Left hindlimb (tissue), 1 donor: ENCODE results near the gene AP5B1.
"Not testable (repeated sequence)": the region's sequence is repeated elsewhere in the genome, so short reads cannot be mapped to it uniquely, and the experiment has no call there.

Source experiments
- DNase-seq: peaks from one replicate; pipeline ENCODE4 v3.0.0-alpha.2; 2018

The AP5B1 gene

DNA sequence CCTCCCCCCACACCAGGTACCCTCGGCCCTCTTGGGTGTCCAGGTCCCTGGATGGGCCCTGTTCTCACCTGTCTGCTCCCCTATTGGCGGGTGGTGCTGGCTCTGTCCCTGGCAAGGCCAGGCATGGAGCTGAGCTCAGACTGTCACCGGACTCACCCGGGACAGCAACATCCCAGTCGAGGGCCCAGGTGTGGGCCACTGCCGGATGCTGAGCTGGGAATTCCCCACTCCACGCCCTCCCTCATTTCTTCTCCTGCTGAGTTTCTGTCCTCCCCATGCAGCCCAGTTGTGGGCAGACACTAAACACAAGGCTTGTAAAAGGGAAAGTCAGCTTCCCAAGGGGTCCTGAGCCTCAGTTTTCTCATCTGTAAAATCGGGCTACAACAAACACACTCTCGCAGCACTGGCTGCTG, 2.0 kb upstream of the AP5B1 start:
- DNase-seq: no peak

DNA sequence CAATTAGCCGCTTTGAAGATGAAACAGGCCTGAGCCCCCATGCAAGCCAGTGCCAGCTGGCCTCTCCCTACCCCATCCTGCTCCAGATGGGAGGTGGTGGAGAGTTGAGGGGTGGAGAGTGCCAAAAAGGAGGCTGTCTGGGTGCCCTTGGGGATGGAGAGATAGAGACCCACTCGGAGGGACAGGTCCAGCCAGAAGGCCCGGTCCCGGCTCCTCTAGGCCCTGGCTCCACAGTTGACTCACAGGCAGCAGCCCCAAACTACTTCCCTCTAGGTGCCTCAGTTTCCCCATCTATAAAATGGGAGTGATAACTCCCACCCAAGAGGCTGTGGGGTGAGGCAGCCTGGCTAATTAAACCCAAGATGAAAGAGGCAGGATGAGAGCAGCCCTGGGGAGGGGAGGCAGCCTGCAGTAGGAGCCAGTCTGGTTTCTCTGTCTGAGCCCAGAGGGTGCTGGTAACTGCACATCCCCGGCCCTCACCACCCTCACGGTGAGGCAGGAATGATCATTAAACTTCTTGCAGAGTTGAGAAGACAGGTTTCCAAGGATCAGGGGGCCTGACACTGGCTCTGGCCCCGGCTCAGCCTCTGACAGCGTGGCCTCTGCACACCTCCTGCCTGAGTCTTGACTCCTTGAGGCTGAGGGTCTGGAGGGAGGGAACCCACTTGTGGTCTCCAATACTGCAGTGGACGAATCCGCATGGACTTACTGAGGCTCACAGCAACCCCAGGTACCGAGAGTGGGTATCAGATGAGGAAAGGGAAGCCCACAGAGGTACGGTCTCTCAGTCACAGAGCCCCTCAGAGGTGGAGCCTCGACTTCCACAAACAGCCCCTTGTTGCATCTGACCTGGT, 1.4 kb upstream of the AP5B1 start:
- no peak for DNase-seq

GRCh38 chr11:65781152-65781961, 581 bp upstream of the AP5B1 start:
- DNase-seq: no peak

DNA sequence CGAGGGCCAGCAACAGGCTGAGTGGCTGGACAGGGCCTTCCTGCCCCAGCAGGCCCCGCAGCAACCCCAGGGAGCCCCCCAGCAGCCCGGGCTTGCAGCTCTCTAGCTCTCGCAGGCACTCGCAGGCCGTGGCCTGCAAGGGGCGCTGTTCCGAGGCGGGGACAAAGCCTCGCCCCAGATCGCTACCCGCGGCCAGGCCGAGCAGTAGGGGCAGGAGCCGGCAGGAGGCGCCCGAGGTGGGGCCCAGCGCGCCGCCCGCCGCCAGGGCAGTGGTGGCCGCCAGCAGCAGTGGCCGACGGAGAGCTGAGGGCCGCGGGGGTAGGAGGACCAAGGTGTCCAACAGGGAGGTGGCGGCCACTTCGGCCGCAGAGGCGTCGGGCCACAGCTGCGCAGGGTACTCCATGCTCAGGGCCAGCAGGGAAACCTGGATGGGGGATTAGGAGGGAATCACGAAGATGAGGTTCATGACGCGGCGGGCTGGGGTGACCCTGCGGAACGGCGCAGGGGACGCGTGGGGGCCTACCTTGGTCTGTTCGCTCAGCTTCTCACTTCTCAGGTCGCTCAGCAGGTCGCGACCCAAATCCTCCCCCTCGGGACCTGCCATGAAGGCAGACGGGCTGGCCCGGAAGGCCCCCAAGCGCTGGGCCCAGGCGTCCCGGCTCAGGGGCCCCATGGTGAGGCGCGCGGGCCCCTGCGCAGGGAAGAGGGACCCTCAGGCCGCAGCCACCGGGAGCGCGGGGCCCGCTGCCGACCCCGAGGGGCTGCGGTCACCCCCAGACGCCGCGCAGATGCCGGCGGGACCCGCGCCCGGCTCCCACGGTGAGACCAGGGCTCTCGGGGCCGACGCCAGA, 632 bp downstream of the AP5B1 start:
- peak; percentile 60 for DNase-seq

GRCh38 chr11:65779669-65779918, 1.2 kb downstream of the AP5B1 start:
- DNase-seq: no peak

- DNase-seq: no peak
Measured at GRCh38 chr11:65778901-65779668, 1.7 kb downstream of the AP5B1 start.

- no peak for DNase-seq
Measured at GRCh38 chr11:65778431-65778900, 2.3 kb downstream of the AP5B1 start.

GRCh38 chr11:65777821-65778361, 2.9 kb downstream of the AP5B1 start:
- no peak for DNase-seq

- DNase-seq: no peak
Measured at GRCh38 chr11:65777241-65777640, 3.5 kb downstream of the AP5B1 start.

GRCh38 chr11:65776710-65777141, 4.0 kb downstream of the AP5B1 start:
- no peak for DNase-seq

GRCh38 chr11:65776196-65776595, 4.6 kb downstream of the AP5B1 start:
- DNase-seq: no peak

- DNase-seq: no peak
Measured at GRCh38 chr11:65774525-65775306, 6.1 kb downstream of the AP5B1 start.

GRCh38 chr11:65773784-65774411, 6.9 kb downstream of the AP5B1 start:
- no peak for DNase-seq

DNA sequence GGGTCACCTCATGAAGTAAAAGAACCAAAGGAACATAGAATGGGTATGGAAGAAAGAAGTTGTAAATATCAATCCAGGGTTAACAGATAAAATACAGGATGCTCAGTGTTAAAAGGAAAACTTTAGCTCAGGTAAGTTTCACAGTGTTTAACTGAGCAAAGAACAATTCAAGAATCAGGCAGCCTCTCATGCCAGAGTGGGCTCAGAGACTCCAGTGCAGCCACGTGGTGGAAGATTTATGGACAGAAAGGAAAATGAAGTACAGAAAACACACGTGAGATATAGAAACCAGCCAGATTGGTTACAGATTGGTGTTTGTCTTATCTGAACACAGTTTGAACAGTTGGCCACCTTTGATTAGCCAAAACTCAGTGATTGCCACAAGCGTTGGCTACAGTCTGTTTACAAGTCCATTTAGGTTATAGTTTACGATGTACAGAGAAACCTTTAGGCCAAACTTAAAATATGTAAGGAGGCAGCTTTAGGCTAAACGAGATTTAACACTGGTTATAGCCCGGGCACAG, 9.1 kb downstream of the AP5B1 start:
- DNase-seq: no peak

DNA sequence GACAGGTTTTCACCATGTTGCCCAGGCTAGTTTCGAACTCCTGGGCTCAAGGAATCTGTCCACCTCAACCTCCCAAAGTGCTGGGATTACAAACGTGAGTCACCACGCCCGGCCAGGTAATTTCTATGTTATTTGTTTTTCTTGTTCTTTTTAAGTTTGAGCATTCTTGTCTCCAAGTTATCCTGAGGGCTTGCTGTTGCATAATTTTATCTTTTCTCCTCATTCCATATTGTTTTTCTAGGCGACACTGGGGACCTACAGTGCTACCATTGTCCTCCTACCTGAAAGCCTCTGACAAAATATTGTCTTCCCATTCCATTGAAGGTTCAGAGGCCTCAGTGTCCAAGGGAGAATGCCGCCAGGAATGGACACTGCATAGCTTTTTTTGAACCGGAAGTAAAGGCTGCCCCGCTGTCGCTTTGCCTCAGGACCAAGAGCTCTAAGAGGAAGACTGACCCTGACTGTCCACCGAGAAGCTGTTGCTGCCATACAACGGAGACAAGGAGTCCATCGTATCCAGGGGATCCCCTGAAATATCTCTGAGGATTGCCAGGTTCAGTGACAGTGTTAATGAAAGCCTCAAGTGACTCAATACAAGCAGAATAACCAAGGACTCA, 9.7 kb downstream of the AP5B1 start:
- DNase-seq: no peak

GRCh38 chr11:65767806-65768205, 13.0 kb downstream of the AP5B1 start:
- DNase-seq: not testable (repeated sequence)

- DNase-seq: no peak
Measured at GRCh38 chr11:65767406-65767805, 13.4 kb downstream of the AP5B1 start.

DNA sequence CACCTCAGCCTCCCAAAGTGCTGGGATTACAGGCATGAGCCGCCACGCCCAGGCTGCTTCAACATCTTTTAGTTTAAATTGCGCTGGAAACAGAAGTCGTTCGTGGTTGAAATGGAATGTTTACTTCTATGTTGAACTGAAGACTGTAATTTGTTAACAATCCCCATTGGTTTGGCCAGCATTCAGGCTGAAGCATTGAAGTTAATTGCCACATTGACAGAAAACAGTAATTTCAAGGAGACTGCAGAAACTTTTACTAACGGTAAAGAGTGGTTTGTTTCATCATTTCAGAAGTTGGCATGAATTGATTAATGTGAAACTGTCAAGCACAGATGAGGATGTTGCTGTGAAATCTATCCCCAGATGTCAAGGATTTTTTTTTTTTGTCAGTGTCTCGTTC, 14.2 kb downstream of the AP5B1 start:
- DNase-seq: no peak

DNA sequence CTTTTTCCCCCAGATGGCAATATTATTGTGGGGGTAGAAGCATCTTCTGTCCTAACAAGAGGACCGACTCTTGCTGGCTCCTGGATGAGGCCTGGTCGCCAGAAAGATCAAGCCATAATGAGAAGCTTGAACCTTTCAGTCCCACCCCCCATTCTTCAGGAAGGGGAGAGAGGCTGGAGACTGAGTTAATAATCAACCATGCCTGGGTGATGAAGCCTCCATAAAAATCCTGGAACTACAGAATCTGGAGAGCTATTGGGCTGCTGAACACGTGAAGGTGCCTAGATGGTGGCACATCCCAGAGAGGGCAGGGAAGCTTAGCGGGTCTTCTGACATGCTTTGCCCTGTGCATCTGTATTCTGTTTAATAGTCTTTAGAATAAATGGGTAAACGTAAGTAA, 16.3 kb downstream of the AP5B1 start:
- DNase-seq: no peak

DNA sequence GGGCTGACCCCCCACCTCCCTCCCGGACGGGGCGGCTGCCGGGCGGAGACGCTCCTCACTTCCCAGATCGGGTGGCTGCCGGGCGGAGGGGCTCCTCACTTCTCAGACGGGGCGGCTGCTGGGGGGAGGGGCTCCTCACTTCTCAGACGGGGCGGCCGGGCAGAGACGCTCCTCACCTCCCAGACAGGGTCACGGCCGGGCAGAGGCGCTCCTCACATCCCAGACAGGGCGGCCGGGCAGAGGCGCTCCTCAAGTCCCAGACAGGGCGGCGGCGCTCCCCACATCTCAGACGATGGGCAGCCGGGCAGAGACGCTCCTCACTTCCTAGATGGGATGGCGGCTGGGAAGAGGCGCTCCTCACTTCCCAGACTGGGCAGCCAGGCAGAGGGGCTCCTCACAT, 18.0 kb downstream of the AP5B1 start:
- DNase-seq: not testable (repeated sequence)
